GM19468 (cell line): ENCODE results near the gene KLF2.

Experiments
- ATAC-seq: cut with Tn5 transposase; IDR thresholded peaks from one replicate; pipeline ENCODE4 v1.9.1; 2021; ENCODE audit warnings: mild to moderate bottlenecking, moderate library complexity, moderate number of reproducible peaks; ENCODE audit not compliant: unreplicated experiment; ENCODE audit errors: extremely low read depth

The KLF2 gene

DNA sequence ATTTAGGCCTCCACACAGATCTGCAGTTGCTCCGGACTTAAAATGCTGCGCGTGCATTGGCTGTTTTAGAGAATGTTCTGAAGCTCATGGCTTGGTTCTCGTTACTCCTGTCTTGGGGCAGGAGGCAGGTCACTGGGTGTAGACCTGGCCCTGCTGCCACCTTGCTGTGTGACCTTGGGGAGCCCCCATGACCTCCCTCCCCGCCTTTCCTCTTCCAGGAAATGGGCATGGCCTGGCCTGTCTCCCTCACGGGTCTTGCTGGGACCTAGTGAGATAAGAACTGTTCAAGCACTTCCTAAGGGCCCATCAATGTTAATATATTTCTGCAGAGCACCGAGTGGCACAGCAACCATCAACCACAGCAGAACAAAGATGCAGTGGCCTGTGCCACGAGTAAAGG, 49.4 kb downstream of the KLF2 start:
- no peak for ATAC-seq

DNA sequence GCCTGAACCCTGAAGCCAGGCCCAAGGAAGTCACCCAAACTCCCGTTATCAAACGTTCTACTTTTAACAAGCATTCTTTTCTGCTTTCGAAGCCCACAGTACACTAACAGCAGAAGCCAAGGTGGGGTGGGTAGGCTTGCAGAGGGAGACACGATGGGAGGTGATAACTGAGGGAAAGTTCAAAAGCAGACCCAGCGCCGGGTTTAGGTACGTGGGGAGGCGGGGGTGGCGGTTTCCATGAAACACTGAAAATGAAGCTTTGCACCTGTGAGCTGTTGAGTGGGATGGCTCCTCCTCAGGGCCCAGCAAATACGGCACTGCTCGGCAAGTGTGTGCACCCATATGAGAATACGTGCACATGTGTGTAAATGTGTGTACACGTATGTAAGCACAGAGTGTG, 49.8 kb downstream of the KLF2 start:
- ATAC-seq: no peak

DNA sequence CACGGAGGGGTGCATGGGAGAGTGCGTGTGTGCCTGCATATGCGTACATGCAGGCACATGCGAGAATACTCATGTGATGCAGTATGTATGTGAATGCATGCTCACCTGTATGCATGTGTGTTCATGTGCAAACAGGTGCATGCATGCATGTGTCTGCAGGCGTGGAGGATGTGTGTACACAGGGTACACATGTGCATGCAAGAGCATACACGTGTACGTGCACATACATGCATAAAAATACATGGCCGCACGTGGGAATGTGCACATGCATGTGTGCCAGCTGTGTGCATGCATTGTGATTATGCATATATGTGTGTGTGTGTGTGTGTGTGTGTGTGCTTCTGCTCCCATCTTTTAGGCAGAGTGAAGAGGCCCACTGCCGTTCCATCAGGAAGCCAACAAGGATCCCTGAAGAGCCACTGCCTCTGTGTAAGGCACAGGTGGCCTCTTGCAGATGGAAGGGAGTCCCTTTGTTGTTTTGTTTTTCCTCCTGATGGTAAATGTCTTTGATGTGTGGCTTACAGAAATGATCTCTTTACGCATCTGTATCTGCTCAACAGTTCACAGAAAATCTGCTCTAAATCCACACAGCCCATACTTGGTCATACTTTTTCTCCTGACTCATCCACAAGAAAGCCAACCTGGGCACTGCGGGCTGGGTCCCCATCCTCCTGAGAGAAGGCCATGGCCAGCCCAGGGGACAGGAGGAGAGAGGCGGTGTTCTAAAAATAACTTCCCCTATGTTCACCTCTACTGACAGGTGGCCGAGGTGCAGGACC, 50.7 kb downstream of the KLF2 start:
- ATAC-seq: no peak

DNA sequence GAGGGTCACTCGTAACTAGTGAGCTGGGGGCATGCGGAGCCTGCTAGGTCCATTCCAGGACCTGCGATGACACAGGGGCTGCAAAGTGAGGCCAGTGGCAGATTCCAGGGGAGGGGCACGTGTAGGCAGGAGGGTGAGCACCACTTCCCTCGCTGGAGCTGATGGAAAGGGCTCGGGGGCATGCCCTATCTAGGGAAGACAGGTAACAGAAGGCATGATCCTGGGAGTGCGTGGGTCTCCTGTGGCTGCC, 51.2 kb downstream of the KLF2 start:
- no peak for ATAC-seq

DNA sequence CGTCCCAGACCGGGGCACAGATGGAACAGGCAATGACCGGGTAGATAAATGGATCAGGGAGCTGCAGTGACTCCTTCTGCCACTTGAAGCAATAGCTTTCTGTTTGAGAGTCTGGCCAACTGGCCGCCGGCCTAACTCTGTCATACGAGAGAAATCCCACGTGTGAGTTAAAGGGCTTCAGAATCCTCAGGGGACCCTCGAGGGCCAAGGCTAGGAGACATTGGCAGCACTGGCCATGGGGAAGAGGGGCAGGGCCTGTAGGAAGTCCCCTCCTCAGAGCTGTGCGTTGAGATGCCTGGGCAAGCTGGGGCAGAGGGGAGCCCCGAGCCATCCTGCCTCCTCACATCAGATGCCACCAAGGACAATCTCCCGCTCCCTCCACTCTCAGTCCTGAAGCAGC, 51.6 kb downstream of the KLF2 start:
- ATAC-seq: no peak

DNA sequence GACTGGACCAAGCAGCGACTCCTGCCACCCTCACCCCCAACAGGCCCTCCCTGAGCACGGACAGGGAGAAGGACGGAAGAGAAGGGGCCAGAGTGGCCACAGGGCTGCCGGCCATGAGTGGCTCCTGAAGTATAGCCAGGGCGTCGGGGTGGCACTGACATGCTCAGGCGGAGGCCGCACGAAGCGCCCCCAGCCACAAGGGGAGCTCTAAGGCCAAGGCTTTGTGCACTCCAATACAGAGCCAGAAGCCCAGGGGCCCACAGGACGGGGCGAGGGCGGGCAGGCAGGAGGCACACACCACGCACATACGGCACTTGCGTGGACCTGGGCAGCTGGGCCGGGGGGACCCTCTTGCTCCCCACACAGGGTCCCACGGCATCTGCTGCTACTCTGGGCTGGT, 52.0 kb downstream of the KLF2 start:
- no peak for ATAC-seq

DNA sequence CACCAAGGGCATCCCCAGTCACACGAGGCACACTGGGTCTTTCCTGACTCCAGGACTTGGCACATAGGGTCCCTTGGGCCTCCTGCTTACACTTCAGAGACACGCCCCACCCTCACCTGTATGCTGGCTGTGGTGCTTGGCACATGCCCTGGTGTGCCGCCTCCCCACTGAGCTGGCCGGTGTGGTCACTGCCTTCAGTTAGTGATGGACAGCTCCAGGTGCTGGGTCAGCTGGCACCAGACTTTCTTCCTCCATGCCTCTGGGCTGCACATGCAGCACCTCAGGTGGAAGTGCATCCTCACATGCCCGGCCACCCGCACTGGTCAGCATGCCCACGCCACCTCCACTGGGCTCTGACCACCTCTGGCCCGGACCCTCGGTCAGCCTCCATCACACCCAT, 52.9 kb downstream of the KLF2 start:
- ATAC-seq: no peak
